AG04449 (cell line): Measurements from ENCODE around the gene STAG1.
"Not testable (repeated sequence)": the region's sequence is repeated elsewhere in the genome, so short reads cannot be mapped to it uniquely, and the experiment has no call there.

Experiments
- CTCF ChIA-PET: fragments of 350-600 bp; formaldehyde crosslinking; extraction: SDS; loops from one replicate; lab custom pipeline; 2021; ENCODE audit warnings: antibody characterized with exemption; lab: Yijun Ruan, JAX
- POLR2A ChIA-PET: fragments of 400-600, 350-600 bp; formaldehyde crosslinking; extraction: SDS; loops from one replicate; lab custom pipeline; 2020; ENCODE audit warnings: antibody characterized with exemption, inconsistent platforms; lab: Yijun Ruan, JAX
- DNase-seq: peaks from one replicate; pipeline ENCODE4 v3.0.0-alpha.2; 2010; ENCODE audit warnings: low read depth, low spot score
- H3K4me3 ChIP-seq: 2 replicates; pipeline ENCODE4 v1.5.1; 2011; ENCODE audit warnings: low read depth, mild to moderate bottlenecking, control low read depth, low read length
- CTCF ChIP-seq: IDR thresholded peaks from one replicate; pipeline ENCODE4 v1.5.1; 2011; ENCODE audit warnings: mild to moderate bottlenecking, moderate library complexity, low read length, control low read depth, inconsistent platforms; ENCODE audit not compliant: insufficient read depth; ENCODE audit errors: missing control alignments

Gene STAG1

DNA sequence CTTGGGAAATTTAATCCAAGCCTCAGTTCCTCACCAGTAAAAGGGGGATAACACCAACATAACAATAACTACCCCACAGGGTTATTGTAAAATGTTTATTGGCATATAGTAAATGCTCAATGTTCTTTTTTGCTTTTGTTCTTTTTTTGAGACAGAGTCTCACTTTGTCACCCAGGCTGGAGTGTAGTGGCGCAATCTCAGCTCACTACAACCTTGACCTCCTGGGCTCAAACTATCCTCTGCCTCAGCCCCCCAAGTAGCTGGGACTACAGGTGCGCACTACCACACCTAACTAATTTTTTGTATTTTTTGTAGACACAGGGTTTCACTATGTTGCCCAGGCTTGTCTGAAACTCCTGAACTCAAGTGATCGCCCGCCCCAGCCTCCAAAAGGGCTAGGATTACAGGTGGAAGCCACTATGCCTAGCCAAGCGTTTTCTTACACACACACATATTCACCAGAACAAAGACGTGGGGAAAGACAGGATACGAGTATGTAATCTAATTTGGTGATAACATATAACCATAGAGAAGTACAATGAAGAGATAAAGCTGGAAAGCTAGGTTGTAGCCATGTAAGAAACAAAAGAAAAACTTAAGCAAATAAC lies 11.7 kb downstream of the STAG1 start:
- ChIA-PET CTCF (interaction anchor here (1.3 to 2.9 kb wide), 2 partner anchors 12 to 349 kb away, joined by 3 to 18 read pairs; partner anchors contain the start of gene STAG1), POLR2A (interaction anchor here (1.4 kb wide), 1 partner anchor 12 kb away, joined by 5 read pairs; the partner anchor contains the start of gene STAG1)
- DNase-seq, result no peak
- TF ChIP-seq CTCF, result no peak
- H3K4me3 ChIP-seq, result no peak overlapping the region

GRCh38 chr3:136736950-136737349 lies 15.2 kb downstream of the STAG1 start:
- H3K4me3 ChIP-seq, POLR2A ChIA-PET, DNase-seq: not testable (repeated sequence)
- CTCF ChIA-PET, result interaction anchor here (1.0 kb wide), 1 partner anchor 8 kb away, joined by 3 read pairs; no protein-coding TSS in a partner anchor

GRCh38 chr3:136735103-136735502 lies 17.1 kb downstream of the STAG1 start:
- CTCF ChIA-PET, result no interaction called here
- DNase-seq, result no peak
- TF ChIP-seq CTCF, result no peak
- POLR2A ChIA-PET, result no interaction called here
- H3K4me3 ChIP-seq, result no peak overlapping the region

GRCh38 chr3:136734382-136735070 lies 17.7 kb downstream of the STAG1 start:
- ChIA-PET CTCF (no interaction called here), POLR2A (no interaction called here)
- TF ChIP-seq CTCF, result no peak
- DNase-seq, result no peak
- no peak overlapping the region for H3K4me3 ChIP-seq

- ChIA-PET CTCF (no interaction called here), POLR2A (no interaction called here)
- TF ChIP-seq CTCF, result no peak
- H3K4me3 ChIP-seq, result no peak overlapping the region
- no peak for DNase-seq
Observed at GRCh38 chr3:136733317-136733833, 18.8 kb downstream of the STAG1 start.

DNA sequence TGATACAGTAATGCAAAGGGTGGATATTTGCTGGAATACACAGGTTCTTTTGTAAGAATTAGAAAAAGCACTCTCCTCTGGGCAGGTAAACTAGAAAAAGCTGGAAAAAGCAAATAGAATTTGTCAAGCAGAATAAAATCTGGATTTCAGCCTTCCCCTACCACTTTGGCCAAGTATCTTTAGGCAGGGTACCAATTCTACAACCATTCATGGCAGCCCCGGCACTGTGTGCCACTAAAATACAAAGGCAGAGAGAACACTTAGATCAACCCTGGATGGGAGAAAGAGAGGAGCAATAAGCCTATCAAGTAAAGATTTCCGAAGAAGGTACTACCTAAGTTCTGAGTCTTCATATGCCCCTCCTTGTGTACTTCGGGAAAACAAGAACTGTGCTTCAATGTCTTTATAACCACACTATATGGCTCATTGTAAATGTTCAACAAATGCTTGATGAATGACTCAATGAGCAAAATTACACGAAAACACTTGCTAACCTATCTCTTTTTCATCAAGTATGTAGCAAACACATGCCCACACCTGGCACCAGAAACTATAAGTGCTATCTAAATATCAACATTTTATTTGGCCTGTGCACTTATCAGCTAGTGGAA lies 20.8 kb downstream of the STAG1 start:
- no peak overlapping the region for H3K4me3 ChIP-seq
- no peak for TF ChIP-seq CTCF
- no peak for DNase-seq
- POLR2A ChIA-PET, result no interaction called here
- CTCF ChIA-PET, result interaction anchor here (1.4 to 2.2 kb wide), 2 partner anchors 21 to 340 kb away, joined by 6 to 7 read pairs; partner anchors contain the start of gene STAG1
